ENCODE data around the gene WIPF1.
"Not testable (repeated sequence)": the region's sequence is repeated elsewhere in the genome, so short reads cannot be mapped to it uniquely, and the experiment has no call there.

The WIPF1 gene

DNA sequence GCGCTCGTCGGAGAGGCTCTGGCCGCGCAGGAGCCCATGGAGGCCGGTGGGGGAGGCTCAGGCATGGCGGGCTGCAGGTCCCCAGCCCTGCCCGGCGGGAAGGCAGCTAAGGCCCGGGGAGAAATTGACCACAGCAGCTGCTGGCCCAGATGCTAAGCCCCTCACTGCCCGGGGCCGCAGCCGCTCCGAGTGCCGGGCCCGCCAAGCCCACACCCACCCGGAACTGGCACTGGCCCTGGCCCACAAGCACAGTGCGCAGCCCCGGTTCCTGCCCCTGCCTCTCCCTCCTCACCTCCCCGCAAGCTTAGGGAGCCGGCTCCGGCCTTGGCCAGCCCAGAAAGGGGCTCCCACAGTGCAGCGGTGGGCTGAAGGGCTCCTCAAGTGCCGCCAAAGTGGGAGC lies 49.0 kb downstream of the WIPF1 start:
- H3K4me3 ChIP-seq (ENCODE audit: low read depth, low read length); H3K4me1 ChIP-seq (ENCODE audit: control insufficient read depth, insufficient read depth, low read length); H3K27ac ChIP-seq (ENCODE audit: extremely low read depth, low read depth, low read length); POLR2A ChIA-PET; H3K9me3 ChIP-seq (ENCODE audit: control insufficient read depth, insufficient read depth, low read depth, low read length); H3K36me3 ChIP-seq (ENCODE audit: control insufficient read depth in 2 of 2, insufficient read depth in 1 of 2, low read length in 2 of 2): not testable (repeated sequence)
- CTCF ChIA-PET, result interaction anchor here (2.9 kb wide), 1 partner anchor 87 kb away, joined by 73 read pairs; no protein-coding TSS in a partner anchor

DNA sequence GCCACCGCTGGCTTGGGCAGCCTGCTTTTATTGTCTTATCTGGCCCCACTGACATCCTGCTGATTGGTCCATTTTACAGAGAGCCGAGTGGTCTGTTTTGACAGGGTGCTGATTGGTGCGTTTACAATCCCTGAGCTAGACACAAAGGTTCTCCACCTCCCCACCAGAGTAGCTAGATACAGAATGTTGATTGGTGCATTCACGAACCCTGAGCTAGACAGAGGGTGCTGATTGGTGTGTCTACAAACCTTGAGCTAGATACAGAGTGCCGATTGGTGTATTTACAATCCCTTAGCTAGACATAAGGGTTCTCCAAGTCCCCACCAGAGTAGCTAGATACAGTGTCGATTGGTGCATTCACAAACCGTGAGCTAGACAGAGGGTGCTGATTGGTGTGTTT lies 49.6 kb downstream of the WIPF1 start:
- H3K4me3 ChIP-seq (ENCODE audit: low read depth, low read length); H3K27ac ChIP-seq (ENCODE audit: extremely low read depth, low read depth, low read length); H3K4me1 ChIP-seq (ENCODE audit: control insufficient read depth, insufficient read depth, low read length); POLR2A ChIA-PET; H3K36me3 ChIP-seq (ENCODE audit: control insufficient read depth in 2 of 2, insufficient read depth in 1 of 2, low read length in 2 of 2); H3K9me3 ChIP-seq (ENCODE audit: control insufficient read depth, insufficient read depth, low read depth, low read length): not testable (repeated sequence)
- CTCF ChIA-PET, result interaction anchor here (0.7 to 2.9 kb wide), 4 partner anchors 13 to 86 kb away, joined by 3 to 73 read pairs (median 4); no protein-coding TSS in a partner anchor

DNA sequence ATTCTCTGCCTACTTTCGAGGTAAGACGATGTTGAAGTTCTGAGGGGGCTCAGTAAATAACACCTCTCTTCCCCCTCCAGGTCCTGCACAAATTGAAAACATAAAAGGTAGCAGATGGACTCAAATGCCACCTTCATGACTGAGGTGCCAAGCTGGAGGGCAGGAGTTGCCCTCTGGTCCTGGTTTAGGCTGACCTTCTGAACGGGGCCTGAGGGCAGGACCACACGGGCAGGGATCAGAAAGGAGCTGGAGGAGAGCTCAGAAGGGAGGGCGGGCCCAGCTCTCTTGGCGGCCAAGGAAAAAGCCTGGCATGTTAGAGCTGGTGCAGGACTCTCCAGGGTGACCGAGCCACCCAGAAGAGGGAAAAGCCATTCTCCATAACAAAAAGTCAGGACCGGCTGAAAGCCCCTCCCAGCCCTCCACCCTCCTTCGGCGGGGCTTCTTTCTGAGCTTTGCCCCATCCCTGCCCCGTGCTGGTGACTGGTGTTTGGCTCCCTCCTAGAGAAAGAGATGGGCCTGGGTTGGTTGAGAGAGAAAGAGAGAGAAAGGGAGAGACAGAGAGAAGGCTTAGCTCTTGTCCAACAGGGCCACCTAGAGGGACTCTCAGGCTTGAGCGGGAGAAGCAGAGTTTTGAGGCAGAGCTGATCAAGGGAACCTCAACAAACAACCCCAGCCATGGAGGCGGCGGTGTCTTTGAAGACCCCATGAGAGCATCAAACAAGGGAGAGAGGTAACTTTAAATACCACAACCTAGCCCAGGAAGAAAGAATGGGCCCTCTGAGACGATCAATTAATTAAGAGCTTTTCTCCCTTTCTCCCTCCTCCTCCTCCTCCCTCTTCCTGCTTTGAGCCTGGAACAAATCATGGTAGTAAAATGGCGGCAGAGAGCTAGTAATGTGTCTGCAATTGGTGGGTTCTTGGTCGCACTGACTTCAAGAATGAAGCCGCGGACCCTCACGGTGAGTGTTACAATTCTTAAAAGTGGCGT lies 50.8 kb downstream of the WIPF1 start:
- POLR2A ChIA-PET, result no interaction called here
- H3K9me3 ChIP-seq (ENCODE audit: control insufficient read depth, insufficient read depth, low read depth, low read length), result no peaks in the 10 kb centered on the region
- no peak overlapping the region for H3K27ac ChIP-seq (ENCODE audit: extremely low read depth, low read depth, low read length)
- no peak overlapping the region for H3K4me3 ChIP-seq (ENCODE audit: low read depth, low read length)
- no peaks in the 10 kb centered on the region for H3K36me3 ChIP-seq (ENCODE audit: control insufficient read depth in 2 of 2, insufficient read depth in 1 of 2, low read length in 2 of 2)
- TF ChIP-seq ZNF654 (tag by site-specific recombination; IDR thresholded peaks at IDR 0.05; ENCODE audit: low read depth) (peak; percentile 51), OSR2 (tag by site-specific recombination; IDR thresholded peaks at IDR 0.05) (no peak), ZNF76 (tag by site-specific recombination; IDR thresholded peaks at IDR 0.05; ENCODE audit: borderline replicate concordance, low read depth) (no peak), ZNF596 (tag by site-specific recombination; IDR thresholded peaks at IDR 0.05) (peak; percentile 79)
- TF ChIP-seq, protein P1, sequence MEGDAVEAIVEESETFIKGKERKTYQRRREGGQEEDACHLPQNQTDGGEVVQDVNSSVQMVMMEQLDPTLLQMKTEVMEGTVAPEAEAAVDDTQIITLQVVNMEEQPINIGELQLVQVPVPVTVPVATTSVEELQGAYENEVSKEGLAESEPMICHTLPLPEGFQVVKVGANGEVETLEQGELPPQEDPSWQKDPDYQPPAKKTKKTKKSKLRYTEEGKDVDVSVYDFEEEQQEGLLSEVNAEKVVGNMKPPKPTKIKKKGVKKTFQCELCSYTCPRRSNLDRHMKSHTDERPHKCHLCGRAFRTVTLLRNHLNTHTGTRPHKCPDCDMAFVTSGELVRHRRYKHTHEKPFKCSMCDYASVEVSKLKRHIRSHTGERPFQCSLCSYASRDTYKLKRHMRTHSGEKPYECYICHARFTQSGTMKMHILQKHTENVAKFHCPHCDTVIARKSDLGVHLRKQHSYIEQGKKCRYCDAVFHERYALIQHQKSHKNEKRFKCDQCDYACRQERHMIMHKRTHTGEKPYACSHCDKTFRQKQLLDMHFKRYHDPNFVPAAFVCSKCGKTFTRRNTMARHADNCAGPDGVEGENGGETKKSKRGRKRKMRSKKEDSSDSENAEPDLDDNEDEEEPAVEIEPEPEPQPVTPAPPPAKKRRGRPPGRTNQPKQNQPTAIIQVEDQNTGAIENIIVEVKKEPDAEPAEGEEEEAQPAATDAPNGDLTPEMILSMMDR (tag by site-specific recombination; IDR thresholded peaks at IDR 0.05), result peak; percentile 56
- CTCF ChIA-PET, result interaction anchor here (0.5 to 2.9 kb wide), 26 partner anchors 9 to 974 kb away, joined by 3 to 73 read pairs (median 4); no protein-coding TSS in a partner anchor
- H3K4me1 ChIP-seq (ENCODE audit: control insufficient read depth, insufficient read depth, low read length), result no peaks in the 10 kb centered on the region

DNA sequence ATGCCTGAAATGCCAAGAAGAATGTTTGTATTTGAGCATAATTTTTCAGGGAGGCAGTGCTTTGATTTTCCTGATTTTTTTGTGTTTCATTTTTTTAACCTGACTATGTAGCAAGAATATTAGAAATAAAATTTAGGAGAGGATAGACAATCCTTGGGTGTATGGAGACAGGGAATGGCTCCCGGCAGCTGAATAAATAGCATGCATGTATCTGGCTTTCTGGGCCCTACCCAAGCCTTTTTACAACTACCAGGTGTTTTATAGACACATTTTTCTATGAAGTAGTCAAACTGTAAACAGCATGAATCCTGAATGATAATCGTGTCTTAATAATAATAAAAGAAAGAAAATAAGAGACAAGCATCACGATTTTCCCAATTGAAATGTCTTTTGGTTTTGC lies 52.4 kb downstream of the WIPF1 start:
- Histone ChIP-seq H3K27ac (ENCODE audit: extremely low read depth, low read depth, low read length) (no peak overlapping the region), H3K9me3 (ENCODE audit: control insufficient read depth, insufficient read depth, low read depth, low read length) (no peaks in the 10 kb centered on the region), H3K4me1 (ENCODE audit: control insufficient read depth, insufficient read depth, low read length) (no peaks in the 10 kb centered on the region), H3K36me3 (ENCODE audit: control insufficient read depth in 2 of 2, insufficient read depth in 1 of 2, low read length in 2 of 2) (no peaks in the 10 kb centered on the region), H3K4me3 (ENCODE audit: low read depth, low read length) (no peak overlapping the region)
- POLR2A ChIA-PET, result no interaction called here
- CTCF ChIA-PET, result interaction anchor here (0.6 to 1.9 kb wide), 2 partner anchors 82 to 265 kb away, joined by 3 to 9 read pairs; no protein-coding TSS in a partner anchor
- TF ChIP-seq ZNF792 (tag by site-specific recombination; IDR thresholded peaks at IDR 0.05) (no peak), ZNF138 (tag by site-specific recombination; IDR thresholded peaks at IDR 0.05; ENCODE audit: borderline replicate concordance) (no peak), ZSCAN30 (tag by site-specific recombination; IDR thresholded peaks at IDR 0.05) (no peak), ZFP41 (tag by site-specific recombination; IDR thresholded peaks at IDR 0.05; ENCODE audit: borderline replicate concordance) (no peak), ZNF670 (tag by site-specific recombination; IDR thresholded peaks at IDR 0.05; ENCODE audit: low read depth) (no peak), SP2 (tag by site-specific recombination; IDR thresholded peaks at IDR 0.05) (no peak), ZBTB21 (tag by site-specific recombination; IDR thresholded peaks at IDR 0.05) (no peak), ZNF140 (tag by site-specific recombination; IDR thresholded peaks at IDR 0.05) (no peak), ZNF19 (tag by site-specific recombination; IDR thresholded peaks at IDR 0.05; ENCODE audit: low read depth) (no peak), ZNF600 (tag by site-specific recombination; IDR thresholded peaks at IDR 0.05) (no peak), ZNF248 (tag by site-specific recombination; IDR thresholded peaks at IDR 0.05) (no peak)
- TF ChIP-seq, protein P2, sequence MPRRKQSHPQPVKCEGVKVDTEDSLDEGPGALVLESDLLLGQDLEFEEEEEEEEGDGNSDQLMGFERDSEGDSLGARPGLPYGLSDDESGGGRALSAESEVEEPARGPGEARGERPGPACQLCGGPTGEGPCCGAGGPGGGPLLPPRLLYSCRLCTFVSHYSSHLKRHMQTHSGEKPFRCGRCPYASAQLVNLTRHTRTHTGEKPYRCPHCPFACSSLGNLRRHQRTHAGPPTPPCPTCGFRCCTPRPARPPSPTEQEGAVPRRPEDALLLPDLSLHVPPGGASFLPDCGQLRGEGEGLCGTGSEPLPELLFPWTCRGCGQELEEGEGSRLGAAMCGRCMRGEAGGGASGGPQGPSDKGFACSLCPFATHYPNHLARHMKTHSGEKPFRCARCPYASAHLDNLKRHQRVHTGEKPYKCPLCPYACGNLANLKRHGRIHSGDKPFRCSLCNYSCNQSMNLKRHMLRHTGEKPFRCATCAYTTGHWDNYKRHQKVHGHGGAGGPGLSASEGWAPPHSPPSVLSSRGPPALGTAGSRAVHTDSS (tag by site-specific recombination; IDR thresholded peaks at IDR 0.05), result no peak
- TF ChIP-seq, protein P3, sequence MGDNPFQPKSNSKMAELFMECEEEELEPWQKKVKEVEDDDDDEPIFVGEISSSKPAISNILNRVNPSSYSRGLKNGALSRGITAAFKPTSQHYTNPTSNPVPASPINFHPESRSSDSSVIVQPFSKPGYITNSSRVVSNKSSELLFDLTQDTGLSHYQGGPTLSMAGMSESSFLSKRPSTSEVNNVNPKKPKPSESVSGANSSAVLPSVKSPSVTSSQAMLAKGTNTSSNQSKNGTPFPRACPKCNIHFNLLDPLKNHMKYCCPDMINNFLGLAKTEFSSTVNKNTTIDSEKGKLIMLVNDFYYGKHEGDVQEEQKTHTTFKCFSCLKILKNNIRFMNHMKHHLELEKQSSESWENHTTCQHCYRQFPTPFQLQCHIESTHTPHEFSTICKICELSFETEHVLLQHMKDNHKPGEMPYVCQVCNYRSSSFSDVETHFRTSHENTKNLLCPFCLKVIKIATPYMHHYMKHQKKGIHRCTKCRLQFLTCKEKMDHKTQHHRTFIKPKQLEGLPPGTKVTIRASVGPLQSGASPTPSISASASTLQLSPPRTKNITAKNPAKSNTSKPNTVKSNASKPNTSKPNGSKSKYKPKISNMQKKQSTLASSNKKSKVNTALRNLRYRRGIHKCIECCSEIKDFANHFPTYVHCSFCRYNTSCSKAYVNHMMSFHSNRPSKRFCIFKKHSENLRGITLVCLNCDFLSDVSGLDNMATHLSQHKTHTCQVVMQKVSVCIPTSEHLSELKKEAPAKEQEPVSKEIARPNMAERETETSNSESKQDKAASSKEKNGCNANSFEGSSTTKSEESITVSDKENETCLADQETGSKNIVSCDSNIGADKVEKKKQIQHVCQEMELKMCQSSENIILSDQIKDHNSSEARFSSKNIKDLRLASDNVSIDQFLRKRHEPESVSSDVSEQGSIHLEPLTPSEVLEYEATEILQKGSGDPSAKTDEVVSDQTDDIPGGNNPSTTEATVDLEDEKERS (tag by site-specific recombination; IDR thresholded peaks at IDR 0.05), result no peak
- TF ChIP-seq, protein P4, sequence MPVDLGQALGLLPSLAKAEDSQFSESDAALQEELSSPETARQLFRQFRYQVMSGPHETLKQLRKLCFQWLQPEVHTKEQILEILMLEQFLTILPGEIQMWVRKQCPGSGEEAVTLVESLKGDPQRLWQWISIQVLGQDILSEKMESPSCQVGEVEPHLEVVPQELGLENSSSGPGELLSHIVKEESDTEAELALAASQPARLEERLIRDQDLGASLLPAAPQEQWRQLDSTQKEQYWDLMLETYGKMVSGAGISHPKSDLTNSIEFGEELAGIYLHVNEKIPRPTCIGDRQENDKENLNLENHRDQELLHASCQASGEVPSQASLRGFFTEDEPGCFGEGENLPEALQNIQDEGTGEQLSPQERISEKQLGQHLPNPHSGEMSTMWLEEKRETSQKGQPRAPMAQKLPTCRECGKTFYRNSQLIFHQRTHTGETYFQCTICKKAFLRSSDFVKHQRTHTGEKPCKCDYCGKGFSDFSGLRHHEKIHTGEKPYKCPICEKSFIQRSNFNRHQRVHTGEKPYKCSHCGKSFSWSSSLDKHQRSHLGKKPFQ (tag by site-specific recombination; IDR thresholded peaks at IDR 0.05), result no peak
